ENCODE measurements around the gene AMPD2.

AMPD2 gene

DNA sequence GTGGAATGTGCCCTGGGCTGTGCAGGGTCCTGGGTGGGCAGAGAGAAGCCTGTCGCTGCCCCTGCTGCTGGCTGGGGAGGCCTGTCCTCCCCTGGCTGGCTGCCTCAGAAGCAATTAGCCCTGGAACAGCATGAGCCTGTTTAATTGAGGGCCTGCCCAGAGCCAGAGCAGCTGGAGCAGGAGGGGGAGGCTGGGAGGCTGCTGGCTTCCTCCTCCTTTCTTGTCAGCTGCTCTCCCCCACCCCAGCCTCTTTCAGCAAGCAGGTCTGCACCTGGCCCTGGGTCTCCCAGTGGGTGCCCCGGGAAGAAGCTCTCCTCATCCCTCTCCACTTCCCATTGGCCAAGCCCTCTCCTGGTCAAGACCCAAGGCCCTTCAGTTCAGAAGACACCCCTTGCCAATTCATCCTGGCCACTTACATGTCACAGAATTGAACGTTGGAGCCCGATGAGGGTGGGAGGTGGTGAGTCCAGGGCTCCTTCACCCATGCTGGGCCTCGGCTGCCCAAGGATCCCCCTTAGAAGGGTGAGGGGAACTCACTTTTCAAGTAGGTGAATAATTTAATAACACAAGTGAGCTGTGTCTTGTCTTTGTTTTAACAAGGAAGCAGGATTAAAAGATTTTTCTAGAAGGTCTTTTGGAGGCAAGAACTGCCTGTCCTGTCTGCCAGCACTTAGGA is 13.2 kb downstream of the AMPD2 start:
- no peak overlapping the region for H3K4me3 ChIP-seq (ENCODE audit: low read depth, low read length)
- DNase-seq (ENCODE audit: low read depth), result no peak
- TF ChIP-seq, protein P1, sequence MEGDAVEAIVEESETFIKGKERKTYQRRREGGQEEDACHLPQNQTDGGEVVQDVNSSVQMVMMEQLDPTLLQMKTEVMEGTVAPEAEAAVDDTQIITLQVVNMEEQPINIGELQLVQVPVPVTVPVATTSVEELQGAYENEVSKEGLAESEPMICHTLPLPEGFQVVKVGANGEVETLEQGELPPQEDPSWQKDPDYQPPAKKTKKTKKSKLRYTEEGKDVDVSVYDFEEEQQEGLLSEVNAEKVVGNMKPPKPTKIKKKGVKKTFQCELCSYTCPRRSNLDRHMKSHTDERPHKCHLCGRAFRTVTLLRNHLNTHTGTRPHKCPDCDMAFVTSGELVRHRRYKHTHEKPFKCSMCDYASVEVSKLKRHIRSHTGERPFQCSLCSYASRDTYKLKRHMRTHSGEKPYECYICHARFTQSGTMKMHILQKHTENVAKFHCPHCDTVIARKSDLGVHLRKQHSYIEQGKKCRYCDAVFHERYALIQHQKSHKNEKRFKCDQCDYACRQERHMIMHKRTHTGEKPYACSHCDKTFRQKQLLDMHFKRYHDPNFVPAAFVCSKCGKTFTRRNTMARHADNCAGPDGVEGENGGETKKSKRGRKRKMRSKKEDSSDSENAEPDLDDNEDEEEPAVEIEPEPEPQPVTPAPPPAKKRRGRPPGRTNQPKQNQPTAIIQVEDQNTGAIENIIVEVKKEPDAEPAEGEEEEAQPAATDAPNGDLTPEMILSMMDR (conservative IDR thresholded peaks at IDR 0.05; ENCODE audit: low read depth, low read length), result no peak

- DNase-seq (ENCODE audit: low read depth), result no peak
- TF ChIP-seq, protein P1 (conservative IDR thresholded peaks at IDR 0.05; ENCODE audit: low read depth, low read length), result no peak
Observed at GRCh38 chr1:109634292-109634691, 14.7 kb downstream of the AMPD2 start.

DNA sequence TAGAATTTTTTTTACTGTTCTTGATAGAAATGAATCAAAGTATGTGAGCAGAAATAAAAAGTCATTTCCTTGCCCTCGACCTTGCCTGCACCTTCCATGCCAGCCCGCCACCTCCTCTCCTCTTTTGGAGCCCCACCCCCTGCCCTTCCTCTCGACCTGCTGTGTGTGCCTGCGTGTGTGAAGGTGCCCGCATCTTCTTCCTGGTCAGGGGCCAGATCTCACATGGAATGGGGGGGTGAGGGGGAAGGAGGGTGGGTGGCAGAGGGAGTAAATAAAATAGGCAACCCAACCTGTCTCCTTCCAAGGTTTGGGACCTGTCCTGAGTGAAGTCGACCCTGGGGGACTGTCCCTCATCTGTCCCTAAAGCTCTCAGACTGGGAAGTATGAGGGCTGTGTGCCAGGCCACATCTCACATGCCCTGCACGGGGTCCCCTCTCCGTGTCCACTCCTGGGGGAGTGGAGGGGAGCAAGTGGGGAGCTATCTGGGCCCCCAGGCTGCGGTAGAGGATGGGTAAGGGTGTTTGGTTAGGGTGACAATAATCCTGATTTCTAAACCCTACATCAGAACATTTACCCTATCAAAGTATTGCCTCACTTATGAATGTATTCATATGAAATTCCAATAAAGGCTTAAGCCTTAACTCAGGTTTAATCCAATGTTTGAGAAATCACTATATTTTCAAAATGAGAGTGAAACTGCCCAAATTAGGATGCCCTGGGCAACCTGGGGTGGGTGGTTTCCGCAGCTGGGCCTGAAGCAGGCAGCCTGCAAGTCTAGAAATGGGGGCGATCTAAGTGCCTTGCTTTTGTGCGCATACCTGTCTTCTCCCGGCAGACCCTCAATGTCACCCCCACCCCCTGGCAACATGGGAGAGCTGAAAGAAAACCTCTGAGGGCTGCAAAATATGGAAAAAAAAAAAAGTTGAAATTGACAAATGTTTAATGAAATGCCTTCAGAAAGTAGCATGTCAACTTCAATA is 15.4 kb downstream of the AMPD2 start:
- no peak overlapping the region for H3K4me3 ChIP-seq (ENCODE audit: low read depth, low read length)
- TF ChIP-seq, protein P1 (conservative IDR thresholded peaks at IDR 0.05; ENCODE audit: low read depth, low read length), result no peak
- DNase-seq (ENCODE audit: low read depth), result no peak

More at GRCh38 chr1:109634292-109634691, 14.7 kb downstream of the AMPD2 start:
- H3K4me3 ChIP-seq (ENCODE audit: low read depth, low read length), result no peak overlapping the region

- DNase-seq (ENCODE audit: low read depth), result no peak
- H3K4me3 ChIP-seq (ENCODE audit: low read depth, low read length), result no peak overlapping the region
- TF ChIP-seq, protein P1 (conservative IDR thresholded peaks at IDR 0.05; ENCODE audit: low read depth, low read length), result no peak
Observed at GRCh38 chr1:109635862-109636200, 16.2 kb downstream of the AMPD2 start.

- TF ChIP-seq, protein P1 (conservative IDR thresholded peaks at IDR 0.05; ENCODE audit: low read depth, low read length), result no peak
- DNase-seq (ENCODE audit: low read depth), result peak; percentile 69
- H3K4me3 ChIP-seq (ENCODE audit: low read depth, low read length), result no peak overlapping the region
Observed at GRCh38 chr1:109636201-109636952, 16.7 kb downstream of the AMPD2 start.

GRCh38 chr1:109637446-109637845 is 17.8 kb downstream of the AMPD2 start:
- no peak for DNase-seq (ENCODE audit: low read depth)
- TF ChIP-seq, protein P1 (conservative IDR thresholded peaks at IDR 0.05; ENCODE audit: low read depth, low read length), result no peak
- no peak overlapping the region for H3K4me3 ChIP-seq (ENCODE audit: low read depth, low read length)
